IMR-90 (cell line): ENCODE measurements around the gene NTRK2. TPM values are rescaled to one million over a fixed set of nuclear protein-coding genes. Genes with fewer than 3 reads are reported as not detected.

Experiments
- ATAC-seq: fragments of 200-7000 bp; cut with Tn5 transposase; 2 replicates; pipeline ENCODE4 v1.9.1; 2020; ENCODE audit warnings: low read depth, mild to moderate bottlenecking, moderate library complexity
- BruUV-seq: library from RNA; stranded (reverse); fragments of 400-500 nt; replicated peaks from 2 replicates; lab custom pipeline; 2021; lab: Mats Ljungman, UMichigan
- CTCF ChIA-PET: fragments of 300-600 bp; formaldehyde crosslinking; extraction: SDS; loops from one replicate; lab custom pipeline; 2021; ENCODE audit warnings: antibody characterized with exemption; lab: Yijun Ruan, JAX
- POLR2A ChIA-PET: fragments of 300-600 bp; sonication (Branson Sonifier 250); formaldehyde crosslinking; loops from one replicate; lab custom pipeline; 2022; ENCODE audit warnings: antibody characterized with exemption; ENCODE audit not compliant: unreplicated experiment; lab: Charles Lee
- DNase-seq: peaks from one replicate; pipeline ENCODE4 v3.0.0; 2013
- H2AFZ ChIP-seq: replicated peaks from 2 replicates; pipeline ENCODE3; 2013; ENCODE audit warnings: low read length, mild to moderate bottlenecking; ENCODE audit not compliant: poor library complexity
- H2AK5ac ChIP-seq: 2 replicates; pipeline ENCODE4 v1.6.1; 2013; ENCODE audit warnings: low read depth, low read length, inconsistent platforms
- H2AK9ac ChIP-seq: replicated peaks from 2 replicates; pipeline ENCODE3; 2013; ENCODE audit warnings: mild to moderate bottlenecking, low read depth, low read length, moderate library complexity; ENCODE audit not compliant: poor library complexity
- H2BK120ac ChIP-seq: 2 replicates; pipeline ENCODE4 v1.6.1; 2013; ENCODE audit warnings: low read depth, low read length, inconsistent platforms
- H2BK15ac ChIP-seq: 3 replicates; pipeline ENCODE4 v1.6.1; 2013; ENCODE audit warnings: low read depth, low read length, inconsistent platforms
- H2BK20ac ChIP-seq: 2 replicates; pipeline ENCODE4 v1.6.1; 2013; ENCODE audit warnings: low read depth, mild to moderate bottlenecking, inconsistent platforms, low read length, moderate library complexity
- H2BK5ac ChIP-seq: 2 replicates; pipeline ENCODE4 v1.6.1; 2013; ENCODE audit warnings: mild to moderate bottlenecking, low read depth, low read length, inconsistent platforms; ENCODE audit not compliant: poor library complexity, severe bottlenecking
- H3K14ac ChIP-seq: replicated peaks from 2 replicates; pipeline ENCODE4 v1.6.1; 2013; ENCODE audit warnings: low read depth, low read length, inconsistent platforms
- H3K18ac ChIP-seq: 2 replicates; pipeline ENCODE4 v1.6.1; 2013; ENCODE audit warnings: low read depth, low read length, control low read depth
- H3K23ac ChIP-seq: 2 replicates; pipeline ENCODE4 v1.6.1; 2013; ENCODE audit warnings: low read depth, low read length, inconsistent platforms
- H3K27ac ChIP-seq: 2 replicates; pipeline ENCODE4 v1.5.1; 2013; ENCODE audit warnings: mild to moderate bottlenecking, control low read depth, low read length; ENCODE audit not compliant: insufficient read depth
- H3K27me3 ChIP-seq: 2 replicates; pipeline ENCODE4 v1.6.1; 2013; ENCODE audit warnings: low read length; ENCODE audit not compliant: control insufficient read depth, insufficient read depth
- H3K36me3 ChIP-seq: 2 replicates; pipeline ENCODE4 v1.6.1; 2013; ENCODE audit warnings: low read length, mixed read lengths; ENCODE audit not compliant: control insufficient read depth, insufficient read depth
- H3K4ac ChIP-seq: 2 replicates; pipeline ENCODE4 v1.6.1; 2013; ENCODE audit warnings: low read depth, low read length, inconsistent platforms
- H3K4me1 ChIP-seq: 2 replicates; pipeline ENCODE4 v1.6.1; 2013; ENCODE audit warnings: low read length, mixed read lengths; ENCODE audit not compliant: control insufficient read depth, insufficient read depth
- H3K4me2 ChIP-seq: 2 replicates; pipeline ENCODE4 v1.6.1; 2013; ENCODE audit warnings: low read depth, mild to moderate bottlenecking, control low read depth, low read length, moderate library complexity
- H3K4me3 ChIP-seq: 2 replicates; pipeline ENCODE4 v1.5.1; 2013; ENCODE audit warnings: low read depth, mild to moderate bottlenecking, control low read depth, low read length, moderate library complexity; ENCODE audit not compliant: insufficient read depth
- H3K56ac ChIP-seq: 2 replicates; pipeline ENCODE4 v1.6.1; 2013; ENCODE audit warnings: low read length, inconsistent platforms; ENCODE audit not compliant: insufficient read depth; ENCODE audit errors: extremely low read depth
- H3K79me1 ChIP-seq, 2 experiments: 2 replicates each; pipeline ENCODE4 v1.6.1; 2013; ENCODE audit warnings: low read length in 2 of 2, inconsistent platforms in 1 of 2, low read depth in 1 of 2
- H3K9ac ChIP-seq: 2 replicates; pipeline ENCODE4 v1.6.1; 2013; ENCODE audit warnings: low read depth, low read length, control low read depth
- H3K9me1 ChIP-seq: 2 replicates; pipeline ENCODE4 v1.6.1; 2013; ENCODE audit warnings: low read length, inconsistent platforms; ENCODE audit not compliant: insufficient read depth
- H3K9me3 ChIP-seq: 2 replicates; pipeline ENCODE4 v1.6.1; 2013; ENCODE audit warnings: low read length; ENCODE audit not compliant: control insufficient read depth, insufficient read depth
- H4K20me1 ChIP-seq: 2 replicates; pipeline ENCODE4 v1.6.1; 2013; ENCODE audit warnings: low read length, inconsistent platforms; ENCODE audit not compliant: insufficient read depth
- H4K5ac ChIP-seq: 2 replicates; pipeline ENCODE4 v1.6.1; 2013; ENCODE audit warnings: mild to moderate bottlenecking, low read depth, low read length, control low read depth
- H4K8ac ChIP-seq, 2 experiments: 2 replicates each; pipeline ENCODE4 v1.6.1; 2013; ENCODE audit warnings: low read depth in 2 of 2, low read length in 2 of 2, control low read depth in 1 of 2, inconsistent platforms in 1 of 2
- H4K91ac ChIP-seq: 2 replicates; pipeline ENCODE4 v1.6.1; 2013; ENCODE audit warnings: low read depth, low read length, inconsistent platforms; ENCODE audit not compliant: insufficient read depth
- BHLHE40 ChIP-seq: fragments of 150-350 bp; IDR thresholded peaks from 2 replicates; pipeline ENCODE4 v1.6.1; 2016; ENCODE audit warnings: mild to moderate bottlenecking, low read depth, low read length
- CEBPB ChIP-seq: IDR thresholded peaks from 2 replicates; pipeline ENCODE4 v1.6.1; 2012; ENCODE audit warnings: low read depth, low read length, improper control_type of control experiment
- CHD1 ChIP-seq: IDR thresholded peaks from 2 replicates; pipeline ENCODE4 v1.6.1; 2012; ENCODE audit warnings: low read depth, low read length, improper control_type of control experiment
- FOS ChIP-seq: fragments of 150-350 bp; IDR thresholded peaks from 2 replicates; pipeline ENCODE4 v1.6.1; 2016; ENCODE audit warnings: low read depth, low read length
- MAFK ChIP-seq: IDR thresholded peaks from 2 replicates; pipeline ENCODE4 v1.6.1; 2012; ENCODE audit warnings: low read depth, low read length, improper control_type of control experiment
- MAZ ChIP-seq: IDR thresholded peaks from 2 replicates; pipeline ENCODE4 v1.6.1; 2012; ENCODE audit warnings: low read depth, mild to moderate bottlenecking, low read length, improper control_type of control experiment, moderate library complexity, borderline replicate concordance
- MXI1 ChIP-seq: IDR thresholded peaks from 2 replicates; pipeline ENCODE4 v1.6.1; 2012; ENCODE audit warnings: low read depth, mild to moderate bottlenecking, low read length, moderate library complexity, borderline replicate concordance
- NFE2L2 ChIP-seq: fragments of 150-350 bp; IDR thresholded peaks from 2 replicates; pipeline ENCODE4 v1.6.1; 2016; ENCODE audit warnings: low read depth, mild to moderate bottlenecking, low read length
- POLR2A ChIP-seq: IDR thresholded peaks from 2 replicates; pipeline ENCODE4 v1.6.1; 2012; ENCODE audit warnings: mild to moderate bottlenecking, low read depth, low read length
- RCOR1 ChIP-seq: IDR thresholded peaks from 2 replicates; pipeline ENCODE4 v1.6.1; 2012; ENCODE audit warnings: mild to moderate bottlenecking, low read length, improper control_type of control experiment; ENCODE audit not compliant: insufficient replicate concordance
- RFX5 ChIP-seq: IDR thresholded peaks from 2 replicates; pipeline ENCODE4 v1.8.0; 2012; ENCODE audit warnings: low read depth, mild to moderate bottlenecking, low read length, moderate library complexity
- USF2 ChIP-seq: fragments of 150-350 bp; IDR thresholded peaks from 2 replicates; pipeline ENCODE4 v1.6.1; 2017; ENCODE audit warnings: mild to moderate bottlenecking, antibody characterized with exemption, low read length, low read depth
- WGBS, 2 experiments: methylation state at CpG; one replicate each; pipeline versions ENCODE4 v1.1.5 to v1.1.7; 2013; ENCODE audit warnings: missing lambda C conversion rate in 2 of 2; ENCODE audit not compliant: insufficient read length in 1 of 2; ENCODE audit errors: extremely low coverage in 2 of 2; 5-methylcytosine and 5-hydroxymethylcytosine counted together
- dilution Hi-C: fragments of 300-500 bp; cut with HindIII; formaldehyde crosslinking; loops from one replicate; pipeline ENCODE4 v1.14.3; 2018; ENCODE audit warnings: low sequenced_read_pairs; ENCODE audit not compliant: unreplicated experiment
- in situ Hi-C: fragments of 300-500 bp; cut with MboI; formaldehyde crosslinking; loops from 3 replicates; pipeline ENCODE4 v1.14.3; 2019; ENCODE audit warnings: low sequenced_read_pairs, inconsistent platforms, mixed read lengths
- intact Hi-C: fragments of 100-400 bp; cut with micrococcal nuclease; formaldehyde crosslinking; loops from 2 replicates; pipeline ENCODE4 v1.10.0; 2022
- polyA plus RNA-seq, 3 experiments: library from polyadenylated mRNA; depleted of rRNA; stranded (reverse); fragments of >200 nt; gene quantifications; 2 replicates each; pipeline ENCODE4 v1.2.3, GENCODE V29; 2012; ENCODE audit warnings: low replicate concordance in 1 of 3
- total RNA-seq: library from RNA; depleted of rRNA; stranded (reverse); fragments of >200 nt; gene quantifications from 2 replicates; pipeline ENCODE4 v1.2.3, GENCODE V29; 2012
- TF ChIP-seq, protein P1 (sequence below): conservative IDR thresholded peaks from 2 replicates; pipeline ENCODE4 v1.5.1; 2012; ENCODE audit warnings: mild to moderate bottlenecking, low read depth, low read length, improper control_type of control experiment
- TF ChIP-seq, protein P2 (sequence below): fragments of 150-350 bp; IDR thresholded peaks from 2 replicates; pipeline ENCODE4 v1.6.1; 2016; ENCODE audit warnings: low read depth, mild to moderate bottlenecking, low read length, moderate library complexity, borderline replicate concordance

Gene NTRK2
- total and polyA plus RNA-seq, 2 of the 4 experiments (the other 2 are of a cell fraction) = under 0.01 to 0.02 TPM

DNA sequence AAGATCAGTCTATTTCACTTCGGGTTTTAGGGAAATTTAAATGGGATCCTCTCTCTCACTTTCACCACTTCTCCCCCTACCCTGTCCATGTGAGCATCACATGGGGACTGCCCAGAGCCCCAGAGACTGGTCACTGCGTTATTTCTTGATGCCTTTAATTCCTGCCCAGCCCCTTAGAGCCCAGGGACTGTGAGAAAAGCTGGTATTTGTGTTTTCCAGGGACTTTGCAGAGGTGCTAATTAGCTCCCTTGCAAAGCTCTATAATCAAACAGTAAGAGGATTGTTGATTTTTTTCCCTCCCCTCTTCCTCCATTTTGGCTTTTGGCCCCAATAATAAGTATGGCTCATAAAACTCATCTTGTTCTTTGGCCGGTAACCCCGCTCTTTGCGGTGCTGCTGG lies 35.6 kb downstream of the NTRK2 start:
- Histone ChIP-seq H2AK5ac (no peak overlapping the region), H4K20me1 (no peaks in the 10 kb centered on the region), H3K4me2 (no peak overlapping the region), H2BK120ac (no peak overlapping the region), H3K23ac (no peak overlapping the region), H2BK5ac (no peak overlapping the region), H2AK9ac (no peak overlapping the region), H4K5ac (no peak overlapping the region), H3K56ac (no peak overlapping the region), H3K27ac (no peak overlapping the region), H3K18ac (no peak overlapping the region), H3K4ac (no peak overlapping the region), H2BK15ac (no peak overlapping the region), H4K91ac (no peak overlapping the region), H3K9me1 (no peaks in the 10 kb centered on the region), H3K79me1 (no peaks in the 10 kb centered on the region), H3K4me1 (no peaks in the 10 kb centered on the region), H2AFZ (no peak overlapping the region), H3K9ac (no peak overlapping the region), H3K9me3 (no peaks in the 10 kb centered on the region; the same call in 1 of the 2 replicates), H3K4me3 (no peak overlapping the region), H4K8ac (no peak overlapping the region), H3K14ac (no peak overlapping the region), H3K27me3 (no peaks in the 10 kb centered on the region), H3K36me3 (no peaks in the 10 kb centered on the region), H2BK20ac (no peak overlapping the region)
- intact Hi-C loops (no loop called here), in situ Hi-C loops (no loop called here), dilution Hi-C loops (no loop called here)
- WGBS, 2 experiments = no CpG with 5 or more reads among the region's 5 CpGs
- CTCF ChIA-PET = interaction anchor here (1.3 kb wide), 1 partner anchor 10 kb away, joined by 3 read pairs; no protein-coding TSS in a partner anchor
- ATAC-seq (no peak), DNase-seq (no peak)
- POLR2A ChIA-PET = no interaction called here
- no TSS peak for BruUV-seq
- no peak for TF ChIP-seq NFE2L2
- TF ChIP-seq MAZ = no peak
- TF ChIP-seq, protein P1, sequence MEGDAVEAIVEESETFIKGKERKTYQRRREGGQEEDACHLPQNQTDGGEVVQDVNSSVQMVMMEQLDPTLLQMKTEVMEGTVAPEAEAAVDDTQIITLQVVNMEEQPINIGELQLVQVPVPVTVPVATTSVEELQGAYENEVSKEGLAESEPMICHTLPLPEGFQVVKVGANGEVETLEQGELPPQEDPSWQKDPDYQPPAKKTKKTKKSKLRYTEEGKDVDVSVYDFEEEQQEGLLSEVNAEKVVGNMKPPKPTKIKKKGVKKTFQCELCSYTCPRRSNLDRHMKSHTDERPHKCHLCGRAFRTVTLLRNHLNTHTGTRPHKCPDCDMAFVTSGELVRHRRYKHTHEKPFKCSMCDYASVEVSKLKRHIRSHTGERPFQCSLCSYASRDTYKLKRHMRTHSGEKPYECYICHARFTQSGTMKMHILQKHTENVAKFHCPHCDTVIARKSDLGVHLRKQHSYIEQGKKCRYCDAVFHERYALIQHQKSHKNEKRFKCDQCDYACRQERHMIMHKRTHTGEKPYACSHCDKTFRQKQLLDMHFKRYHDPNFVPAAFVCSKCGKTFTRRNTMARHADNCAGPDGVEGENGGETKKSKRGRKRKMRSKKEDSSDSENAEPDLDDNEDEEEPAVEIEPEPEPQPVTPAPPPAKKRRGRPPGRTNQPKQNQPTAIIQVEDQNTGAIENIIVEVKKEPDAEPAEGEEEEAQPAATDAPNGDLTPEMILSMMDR = no peak
- TF ChIP-seq POLR2A = no peak
- no peak for TF ChIP-seq MAFK
- no peak for TF ChIP-seq CEBPB
- TF ChIP-seq, protein P2, sequence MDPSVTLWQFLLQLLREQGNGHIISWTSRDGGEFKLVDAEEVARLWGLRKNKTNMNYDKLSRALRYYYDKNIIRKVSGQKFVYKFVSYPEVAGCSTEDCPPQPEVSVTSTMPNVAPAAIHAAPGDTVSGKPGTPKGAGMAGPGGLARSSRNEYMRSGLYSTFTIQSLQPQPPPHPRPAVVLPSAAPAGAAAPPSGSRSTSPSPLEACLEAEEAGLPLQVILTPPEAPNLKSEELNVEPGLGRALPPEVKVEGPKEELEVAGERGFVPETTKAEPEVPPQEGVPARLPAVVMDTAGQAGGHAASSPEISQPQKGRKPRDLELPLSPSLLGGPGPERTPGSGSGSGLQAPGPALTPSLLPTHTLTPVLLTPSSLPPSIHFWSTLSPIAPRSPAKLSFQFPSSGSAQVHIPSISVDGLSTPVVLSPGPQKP = no peak
- no peak for TF ChIP-seq FOS
- no peak for TF ChIP-seq BHLHE40
- TF ChIP-seq RCOR1 = no peak
- TF ChIP-seq MXI1 = no peak
- no peak for TF ChIP-seq USF2
- no peak for TF ChIP-seq RFX5
- no peak for TF ChIP-seq CHD1
